GM23338 (cell line): ENCODE results near the gene EPHA8. TPM values are rescaled to one million over a fixed set of nuclear protein-coding genes. Genes with fewer than 3 reads are reported as not detected.

Experiments
- ATAC-seq: fragments of 200-7000 bp; cut with Tn5 transposase; 3 replicates; pipeline ENCODE4 v1.9.1; 2020
- DNase-seq: peaks from one replicate; pipeline ENCODE4 v3.0.0-alpha.2; 2015; ENCODE audit warnings: low spot score
- H2AFZ ChIP-seq: fragments of 200-600 bp; sonication (generic); 2 replicates; pipeline ENCODE4 v1.8.0; 2016; ENCODE audit warnings: antibody characterized with exemption, mild to moderate bottlenecking, moderate library complexity
- H3F3A ChIP-seq: fragments of 200-600 bp; sonication (generic); replicated peaks from 2 replicates; pipeline ENCODE4 v1.8.0; 2017; ENCODE audit warnings: antibody characterized with exemption, mixed run types, low read depth
- H3K27ac ChIP-seq: fragments of 200-600 bp; sonication (generic); 2 replicates; pipeline ENCODE4 v1.6.1; 2016; ENCODE audit warnings: low read depth
- H3K27me3 ChIP-seq: fragments of 200-600 bp; sonication (generic); 2 replicates; pipeline ENCODE4 v1.8.0; 2016; ENCODE audit warnings: mild to moderate bottlenecking, mixed run types, moderate library complexity; ENCODE audit not compliant: insufficient read depth
- H3K36me3 ChIP-seq: fragments of 200-600 bp; sonication (generic); 2 replicates; pipeline ENCODE4 v1.8.0; 2016; ENCODE audit warnings: mild to moderate bottlenecking; ENCODE audit not compliant: insufficient read depth
- H3K4me1 ChIP-seq: fragments of 200-600 bp; sonication (generic); 2 replicates; pipeline ENCODE4 v1.8.0; 2016; ENCODE audit warnings: mild to moderate bottlenecking, moderate library complexity; ENCODE audit not compliant: insufficient read depth
- H3K4me2 ChIP-seq: fragments of 200-600 bp; sonication (generic); 2 replicates; pipeline ENCODE4 v1.7.1; 2017; ENCODE audit warnings: mixed run types
- H3K4me3 ChIP-seq: fragments of 200-600 bp; sonication (generic); 2 replicates; pipeline ENCODE4 v1.6.1; 2016; ENCODE audit warnings: mixed run types
- H3K79me2 ChIP-seq: fragments of 200-600 bp; sonication (generic); replicated peaks from 2 replicates; pipeline ENCODE4 v1.8.0; 2017; ENCODE audit warnings: mild to moderate bottlenecking; ENCODE audit not compliant: insufficient read depth
- H3K9me2 ChIP-seq: fragments of 200-600 bp; sonication (generic); 2 replicates; pipeline ENCODE4 v1.8.0; 2017; ENCODE audit not compliant: insufficient read depth
- H4K20me1 ChIP-seq: fragments of 200-600 bp; sonication (generic); replicated peaks from 2 replicates; pipeline ENCODE4 v1.8.0; 2017; ENCODE audit warnings: mild to moderate bottlenecking; ENCODE audit not compliant: insufficient read depth
- H3K27ac Mint-ChIP-seq: 2 replicates; pipeline ENCODE4 v1.8.0; 2020; ENCODE audit warnings: inconsistent platforms, mild to moderate bottlenecking, moderate library complexity, mixed read lengths
- H3K27me3 Mint-ChIP-seq: 3 replicates; pipeline ENCODE4 v1.8.0; 2022; ENCODE audit warnings: low read depth, mild to moderate bottlenecking, moderate library complexity, mixed read lengths, inconsistent platforms; ENCODE audit not compliant: insufficient read depth, poor library complexity
- H3K36me3 Mint-ChIP-seq: 3 replicates; pipeline ENCODE4 v1.8.0; 2021; ENCODE audit warnings: low read depth, mild to moderate bottlenecking, inconsistent platforms, moderate library complexity, mixed read lengths
- H3K4me1 Mint-ChIP-seq: 3 replicates; pipeline ENCODE4 v1.8.0; 2020; ENCODE audit warnings: mild to moderate bottlenecking, inconsistent platforms, mixed read lengths
- H3K4me3 Mint-ChIP-seq: 3 replicates; pipeline ENCODE4 v1.8.0; 2021; ENCODE audit warnings: moderate library complexity, mild to moderate bottlenecking, inconsistent platforms, mixed read lengths
- H3K9me3 Mint-ChIP-seq: 3 replicates; pipeline ENCODE4 v1.8.0; 2020; ENCODE audit warnings: moderate library complexity, mild to moderate bottlenecking, inconsistent platforms, mixed read lengths
- CREB1 ChIP-seq: fragments of 250-450 bp; sonication (Bioruptor Pico); IDR thresholded peaks from 2 replicates; pipeline ENCODE4 v1.5.0; 2020; ENCODE audit warnings: low read depth, mild to moderate bottlenecking, moderate library complexity
- EZH2 ChIP-seq: fragments of 200-600 bp; sonication (generic); IDR thresholded peaks from one replicate; pipeline ENCODE4 v1.8.0; 2017; ENCODE audit warnings: antibody characterized with exemption, mild to moderate bottlenecking, low read depth; ENCODE audit not compliant: unreplicated experiment
- EZH2phosphoT487 ChIP-seq: fragments of 200-600 bp; sonication (generic); IDR thresholded peaks from one replicate; pipeline ENCODE4 v1.8.1; 2018; ENCODE audit warnings: antibody characterized with exemption; ENCODE audit not compliant: unreplicated experiment
- NANOG ChIP-seq: IDR thresholded peaks from 2 replicates; pipeline ENCODE4 v1.6.1; 2016; ENCODE audit warnings: antibody characterized with exemption, borderline replicate concordance
- STAT1 ChIP-seq: IDR thresholded peaks from one replicate; pipeline ENCODE4 v1.6.1; 2016; ENCODE audit warnings: antibody characterized with exemption; ENCODE audit not compliant: unreplicated experiment
- ZNF114 ChIP-seq: fragments of 250-450 bp; sonication (Bioruptor Pico); IDR thresholded peaks from 2 replicates; pipeline ENCODE4 v1.5.0; 2020; ENCODE audit warnings: mild to moderate bottlenecking, moderate library complexity
- ZNF331 ChIP-seq: fragments of 250-450 bp; sonication (Bioruptor Pico); IDR thresholded peaks from 2 replicates; pipeline ENCODE4 v1.5.0; 2020; ENCODE audit warnings: low read depth, mild to moderate bottlenecking, moderate library complexity
- polyA plus RNA-seq: library from polyadenylated mRNA; unstranded; fragments of >200 nt; fragmentation: Nextera tagmentation; extraction: Ambion mirVana; gene quantifications from 2 replicates; pipeline ENCODE4 v1.2.1, GENCODE V29; 2016
- total RNA-seq: library from RNA; depleted of rRNA; stranded (reverse); fragments of >200 nt; shearing (Covaris generic); gene quantifications from 2 replicates; pipeline ENCODE4 v1.2.3, GENCODE V29; 2014
- TF ChIP-seq, protein P1 (sequence below): IDR thresholded peaks from one replicate; pipeline ENCODE4 v1.6.1; 2018; ENCODE audit warnings: antibody characterized with exemption; ENCODE audit not compliant: unreplicated experiment
- TF ChIP-seq, protein P2 (sequence below): IDR thresholded peaks from 2 replicates; pipeline ENCODE4 v1.6.1; 2016; ENCODE audit warnings: antibody characterized with exemption
- TF ChIP-seq, protein P3 (sequence below), 2 experiments: fragments of 200-600 bp in 1 of 2; sonication (generic) in 1 of 2; conservative IDR thresholded peaks; 2 replicates each; pipeline versions ENCODE4 v1.5.1 to v1.6.1; 2016 to 2017; ENCODE audit warnings: antibody characterized with exemption in 2 of 2, low read depth in 2 of 2, mild to moderate bottlenecking in 2 of 2, moderate library complexity in 1 of 2
- TF ChIP-seq, protein P4 (sequence below): fragments of 250-450 bp; sonication (Bioruptor Pico); IDR thresholded peaks from 2 replicates; pipeline ENCODE4 v1.5.0; 2020; ENCODE audit warnings: mild to moderate bottlenecking, moderate library complexity

EPHA8 gene
- total and polyA plus RNA-seq, 2 experiments from 2014 or later = 2.3 to 5.0 TPM

DNA sequence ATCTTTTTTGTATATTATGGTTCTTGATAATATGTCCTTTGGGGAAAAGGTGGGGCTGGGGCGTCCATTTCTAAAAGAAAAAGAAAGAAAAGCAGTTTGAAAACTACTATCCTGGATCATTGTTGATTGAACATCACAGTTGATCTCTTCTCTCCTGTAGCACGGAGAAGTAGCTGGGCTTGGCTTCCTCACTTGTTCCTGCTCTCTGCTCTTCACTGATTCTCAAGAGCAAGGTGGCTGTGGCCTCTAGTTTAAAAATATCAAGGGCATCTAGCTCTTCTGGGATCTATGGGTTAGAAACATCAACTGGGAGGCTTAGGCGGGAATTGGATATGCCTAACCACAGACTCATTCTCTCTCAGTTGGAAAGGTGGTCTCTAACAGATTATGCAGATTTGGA is 38.1 kb upstream of the EPHA8 start (continued):
- TF ChIP-seq CREB1 (CRISPR knock-in tag) (no peak), STAT1 (no peak), EZH2 (no peak), EZH2phosphoT487 (no peak)

DNA sequence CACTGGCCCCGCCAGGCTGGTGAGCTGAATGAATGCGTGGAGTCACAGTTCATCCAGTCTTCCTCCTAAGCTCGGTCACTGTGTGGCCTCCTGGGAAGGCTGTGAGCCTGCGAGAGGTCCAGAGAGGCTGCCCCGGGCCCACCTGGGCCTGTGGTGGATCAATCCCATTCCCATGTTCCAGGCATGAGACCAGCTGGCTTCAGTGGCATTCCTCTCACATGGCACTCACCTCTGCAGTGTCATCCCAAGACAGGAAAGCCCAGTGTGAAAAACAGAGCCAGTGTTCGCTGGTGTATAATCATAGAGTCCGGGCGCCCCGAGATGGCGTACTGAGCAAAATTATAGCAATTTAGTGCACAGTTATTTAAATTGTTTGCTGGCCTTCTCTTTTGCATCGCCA is 37.6 kb upstream of the EPHA8 start:
- H2AFZ ChIP-seq = no peak overlapping the region
- ATAC-seq (no peak), DNase-seq (no peak)
- H3K4me3 Mint-ChIP-seq = no peak overlapping the region
- H3K27me3 Mint-ChIP-seq = peaks cover 7% of the 10 kb centered on the region
- no peaks in the 10 kb centered on the region for H4K20me1 ChIP-seq
- H3K27ac Mint-ChIP-seq = no peak overlapping the region
- H3K9me2 ChIP-seq = no peaks in the 10 kb centered on the region
- H3K27ac ChIP-seq = no peak overlapping the region
- peaks cover 6% of the 10 kb centered on the region; the same call in 1 of the 3 replicates for H3K36me3 Mint-ChIP-seq
- no peaks in the 10 kb centered on the region for H3F3A ChIP-seq
- no peaks in the 10 kb centered on the region for H3K4me1 ChIP-seq
- H3K9me3 Mint-ChIP-seq = no peaks in the 10 kb centered on the region
- H3K4me1 Mint-ChIP-seq = no peaks in the 10 kb centered on the region; the same call in 2 of the 3 replicates
- no peaks in the 10 kb centered on the region for H3K79me2 ChIP-seq
- no peaks in the 10 kb centered on the region for H3K27me3 ChIP-seq
- H3K4me2 ChIP-seq = no peak overlapping the region
- no peak for TF ChIP-seq ZNF114
- TF ChIP-seq, protein P1, sequence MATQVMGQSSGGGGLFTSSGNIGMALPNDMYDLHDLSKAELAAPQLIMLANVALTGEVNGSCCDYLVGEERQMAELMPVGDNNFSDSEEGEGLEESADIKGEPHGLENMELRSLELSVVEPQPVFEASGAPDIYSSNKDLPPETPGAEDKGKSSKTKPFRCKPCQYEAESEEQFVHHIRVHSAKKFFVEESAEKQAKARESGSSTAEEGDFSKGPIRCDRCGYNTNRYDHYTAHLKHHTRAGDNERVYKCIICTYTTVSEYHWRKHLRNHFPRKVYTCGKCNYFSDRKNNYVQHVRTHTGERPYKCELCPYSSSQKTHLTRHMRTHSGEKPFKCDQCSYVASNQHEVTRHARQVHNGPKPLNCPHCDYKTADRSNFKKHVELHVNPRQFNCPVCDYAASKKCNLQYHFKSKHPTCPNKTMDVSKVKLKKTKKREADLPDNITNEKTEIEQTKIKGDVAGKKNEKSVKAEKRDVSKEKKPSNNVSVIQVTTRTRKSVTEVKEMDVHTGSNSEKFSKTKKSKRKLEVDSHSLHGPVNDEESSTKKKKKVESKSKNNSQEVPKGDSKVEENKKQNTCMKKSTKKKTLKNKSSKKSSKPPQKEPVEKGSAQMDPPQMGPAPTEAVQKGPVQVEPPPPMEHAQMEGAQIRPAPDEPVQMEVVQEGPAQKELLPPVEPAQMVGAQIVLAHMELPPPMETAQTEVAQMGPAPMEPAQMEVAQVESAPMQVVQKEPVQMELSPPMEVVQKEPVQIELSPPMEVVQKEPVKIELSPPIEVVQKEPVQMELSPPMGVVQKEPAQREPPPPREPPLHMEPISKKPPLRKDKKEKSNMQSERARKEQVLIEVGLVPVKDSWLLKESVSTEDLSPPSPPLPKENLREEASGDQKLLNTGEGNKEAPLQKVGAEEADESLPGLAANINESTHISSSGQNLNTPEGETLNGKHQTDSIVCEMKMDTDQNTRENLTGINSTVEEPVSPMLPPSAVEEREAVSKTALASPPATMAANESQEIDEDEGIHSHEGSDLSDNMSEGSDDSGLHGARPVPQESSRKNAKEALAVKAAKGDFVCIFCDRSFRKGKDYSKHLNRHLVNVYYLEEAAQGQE = no peak
- TF ChIP-seq, protein P2, sequence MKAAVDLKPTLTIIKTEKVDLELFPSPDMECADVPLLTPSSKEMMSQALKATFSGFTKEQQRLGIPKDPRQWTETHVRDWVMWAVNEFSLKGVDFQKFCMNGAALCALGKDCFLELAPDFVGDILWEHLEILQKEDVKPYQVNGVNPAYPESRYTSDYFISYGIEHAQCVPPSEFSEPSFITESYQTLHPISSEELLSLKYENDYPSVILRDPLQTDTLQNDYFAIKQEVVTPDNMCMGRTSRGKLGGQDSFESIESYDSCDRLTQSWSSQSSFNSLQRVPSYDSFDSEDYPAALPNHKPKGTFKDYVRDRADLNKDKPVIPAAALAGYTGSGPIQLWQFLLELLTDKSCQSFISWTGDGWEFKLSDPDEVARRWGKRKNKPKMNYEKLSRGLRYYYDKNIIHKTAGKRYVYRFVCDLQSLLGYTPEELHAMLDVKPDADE = no peak
- no peak for TF ChIP-seq EZH2
- TF ChIP-seq CREB1 (CRISPR knock-in tag) = no peak
- TF ChIP-seq, protein P3, sequence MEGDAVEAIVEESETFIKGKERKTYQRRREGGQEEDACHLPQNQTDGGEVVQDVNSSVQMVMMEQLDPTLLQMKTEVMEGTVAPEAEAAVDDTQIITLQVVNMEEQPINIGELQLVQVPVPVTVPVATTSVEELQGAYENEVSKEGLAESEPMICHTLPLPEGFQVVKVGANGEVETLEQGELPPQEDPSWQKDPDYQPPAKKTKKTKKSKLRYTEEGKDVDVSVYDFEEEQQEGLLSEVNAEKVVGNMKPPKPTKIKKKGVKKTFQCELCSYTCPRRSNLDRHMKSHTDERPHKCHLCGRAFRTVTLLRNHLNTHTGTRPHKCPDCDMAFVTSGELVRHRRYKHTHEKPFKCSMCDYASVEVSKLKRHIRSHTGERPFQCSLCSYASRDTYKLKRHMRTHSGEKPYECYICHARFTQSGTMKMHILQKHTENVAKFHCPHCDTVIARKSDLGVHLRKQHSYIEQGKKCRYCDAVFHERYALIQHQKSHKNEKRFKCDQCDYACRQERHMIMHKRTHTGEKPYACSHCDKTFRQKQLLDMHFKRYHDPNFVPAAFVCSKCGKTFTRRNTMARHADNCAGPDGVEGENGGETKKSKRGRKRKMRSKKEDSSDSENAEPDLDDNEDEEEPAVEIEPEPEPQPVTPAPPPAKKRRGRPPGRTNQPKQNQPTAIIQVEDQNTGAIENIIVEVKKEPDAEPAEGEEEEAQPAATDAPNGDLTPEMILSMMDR (conservative IDR thresholded peaks at IDR 0.05; ENCODE audit: low read depth in 2 of 2) = no peak
- no peak for TF ChIP-seq NANOG
- no peak for TF ChIP-seq ZNF331
- no peak for TF ChIP-seq EZH2phosphoT487
- TF ChIP-seq, protein P4, sequence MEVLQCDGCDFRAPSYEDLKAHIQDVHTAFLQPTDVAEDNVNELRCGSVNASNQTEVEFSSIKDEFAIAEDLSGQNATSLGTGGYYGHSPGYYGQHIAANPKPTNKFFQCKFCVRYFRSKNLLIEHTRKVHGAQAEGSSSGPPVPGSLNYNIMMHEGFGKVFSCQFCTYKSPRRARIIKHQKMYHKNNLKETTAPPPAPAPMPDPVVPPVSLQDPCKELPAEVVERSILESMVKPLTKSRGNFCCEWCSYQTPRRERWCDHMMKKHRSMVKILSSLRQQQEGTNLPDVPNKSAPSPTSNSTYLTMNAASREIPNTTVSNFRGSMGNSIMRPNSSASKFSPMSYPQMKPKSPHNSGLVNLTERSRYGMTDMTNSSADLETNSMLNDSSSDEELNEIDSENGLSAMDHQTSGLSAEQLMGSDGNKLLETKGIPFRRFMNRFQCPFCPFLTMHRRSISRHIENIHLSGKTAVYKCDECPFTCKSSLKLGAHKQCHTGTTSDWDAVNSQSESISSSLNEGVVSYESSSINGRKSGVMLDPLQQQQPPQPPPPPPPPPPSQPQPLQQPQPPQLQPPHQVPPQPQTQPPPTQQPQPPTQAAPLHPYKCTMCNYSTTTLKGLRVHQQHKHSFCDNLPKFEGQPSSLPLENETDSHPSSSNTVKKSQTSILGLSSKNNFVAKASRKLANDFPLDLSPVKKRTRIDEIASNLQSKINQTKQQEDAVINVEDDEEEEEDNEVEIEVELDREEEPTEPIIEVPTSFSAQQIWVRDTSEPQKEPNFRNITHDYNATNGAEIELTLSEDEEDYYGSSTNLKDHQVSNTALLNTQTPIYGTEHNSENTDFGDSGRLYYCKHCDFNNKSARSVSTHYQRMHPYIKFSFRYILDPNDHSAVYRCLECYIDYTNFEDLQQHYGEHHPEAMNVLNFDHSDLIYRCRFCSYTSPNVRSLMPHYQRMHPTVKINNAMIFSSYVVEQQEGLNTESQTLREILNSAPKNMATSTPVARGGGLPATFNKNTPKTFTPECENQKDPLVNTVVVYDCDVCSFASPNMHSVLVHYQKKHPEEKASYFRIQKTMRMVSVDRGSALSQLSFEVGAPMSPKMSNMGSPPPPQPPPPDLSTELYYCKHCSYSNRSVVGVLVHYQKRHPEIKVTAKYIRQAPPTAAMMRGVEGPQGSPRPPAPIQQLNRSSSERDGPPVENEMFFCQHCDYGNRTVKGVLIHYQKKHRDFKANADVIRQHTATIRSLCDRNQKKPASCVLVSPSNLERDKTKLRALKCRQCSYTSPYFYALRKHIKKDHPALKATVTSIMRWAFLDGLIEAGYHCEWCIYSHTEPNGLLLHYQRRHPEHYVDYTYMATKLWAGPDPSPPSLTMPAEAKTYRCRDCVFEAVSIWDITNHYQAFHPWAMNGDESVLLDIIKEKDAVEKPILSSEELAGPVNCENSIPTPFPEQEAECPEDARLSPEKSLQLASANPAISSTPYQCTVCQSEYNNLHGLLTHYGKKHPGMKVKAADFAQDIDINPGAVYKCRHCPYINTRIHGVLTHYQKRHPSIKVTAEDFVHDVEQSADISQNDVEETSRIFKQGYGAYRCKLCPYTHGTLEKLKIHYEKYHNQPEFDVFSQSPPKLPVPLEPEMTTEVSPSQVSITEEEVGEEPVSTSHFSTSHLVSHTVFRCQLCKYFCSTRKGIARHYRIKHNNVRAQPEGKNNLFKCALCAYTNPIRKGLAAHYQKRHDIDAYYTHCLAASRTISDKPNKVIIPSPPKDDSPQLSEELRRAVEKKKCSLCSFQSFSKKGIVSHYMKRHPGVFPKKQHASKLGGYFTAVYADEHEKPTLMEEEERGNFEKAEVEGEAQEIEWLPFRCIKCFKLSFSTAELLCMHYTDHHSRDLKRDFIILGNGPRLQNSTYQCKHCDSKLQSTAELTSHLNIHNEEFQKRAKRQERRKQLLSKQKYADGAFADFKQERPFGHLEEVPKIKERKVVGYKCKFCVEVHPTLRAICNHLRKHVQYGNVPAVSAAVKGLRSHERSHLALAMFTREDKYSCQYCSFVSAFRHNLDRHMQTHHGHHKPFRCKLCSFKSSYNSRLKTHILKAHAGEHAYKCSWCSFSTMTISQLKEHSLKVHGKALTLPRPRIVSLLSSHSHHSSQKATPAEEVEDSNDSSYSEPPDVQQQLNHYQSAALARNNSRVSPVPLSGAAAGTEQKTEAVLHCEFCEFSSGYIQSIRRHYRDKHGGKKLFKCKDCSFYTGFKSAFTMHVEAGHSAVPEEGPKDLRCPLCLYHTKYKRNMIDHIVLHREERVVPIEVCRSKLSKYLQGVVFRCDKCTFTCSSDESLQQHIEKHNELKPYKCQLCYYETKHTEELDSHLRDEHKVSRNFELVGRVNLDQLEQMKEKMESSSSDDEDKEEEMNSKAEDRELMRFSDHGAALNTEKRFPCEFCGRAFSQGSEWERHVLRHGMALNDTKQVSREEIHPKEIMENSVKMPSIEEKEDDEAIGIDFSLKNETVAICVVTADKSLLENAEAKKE (CRISPR knock-in tag) = no peak
- no peak for TF ChIP-seq STAT1
- no peak overlapping the region for H3K4me3 ChIP-seq
- peaks cover 11% of the 10 kb centered on the region; the same call in 1 of the 2 replicates for H3K36me3 ChIP-seq
